GM18519 (cell line): Measurements from ENCODE around the gene ELMOD3.
"Not testable (repeated sequence)": the region's sequence is repeated elsewhere in the genome, so short reads cannot be mapped to it uniquely, and the experiment has no call there.

ENCODE experiments used
- ATAC-seq: cut with Tn5 transposase; IDR thresholded peaks from one replicate; pipeline ENCODE4 v1.9.1; 2021; ENCODE audit warnings: mild to moderate bottlenecking, moderate library complexity; ENCODE audit not compliant: unreplicated experiment, low FRiP score

The ELMOD3 gene

GRCh38 chr2:85438201-85439024 is 83.8 kb downstream of the ELMOD3 start:
- ATAC-seq: no peak

- ATAC-seq: no peak
These were observed 84.5 kb downstream of the ELMOD3 start for GRCh38 chr2:85439025-85439472.

- not testable (repeated sequence) for ATAC-seq
These were observed 85.0 kb downstream of the ELMOD3 start for GRCh38 chr2:85439569-85439968.

GRCh38 chr2:85439986-85440385 is 85.4 kb downstream of the ELMOD3 start:
- ATAC-seq: no peak

GRCh38 chr2:85440729-85441128 is 86.2 kb downstream of the ELMOD3 start:
- ATAC-seq: no peak
